Activated CD8-positive, alpha-beta T cell treated with anti-CD3 and anti-CD28 coated beads for 36 hours (primary cell): ENCODE results near the gene GNE. TPM values are rescaled to one million over a fixed set of nuclear protein-coding genes. Genes with fewer than 3 reads are reported as not detected.

ENCODE experiments used
- ATAC-seq: fragments of 200-7000 bp; cut with Tn5 transposase; one replicate; pipeline ENCODE4 v1.10.0; 2021; ENCODE audit warnings: mild to moderate bottlenecking, moderate library complexity
- CTCF ChIA-PET: fragments of 350-600 bp; sonication (Branson Sonifier 250); formaldehyde crosslinking; loops from one replicate; lab custom pipeline; 2021; ENCODE audit warnings: antibody characterized with exemption; lab: Charles Lee
- POLR2A ChIA-PET: fragments of 350-600 bp; sonication (Branson Sonifier 250); formaldehyde crosslinking; loops from one replicate; lab custom pipeline; 2021; ENCODE audit warnings: antibody characterized with exemption; lab: Charles Lee
- DNase-seq: peaks from one replicate; pipeline ENCODE4 v3.0.0-alpha.2; 2020
- H3K27ac Mint-ChIP-seq: one replicate; pipeline ENCODE4 v1.8.0; 2021; ENCODE audit warnings: mild to moderate bottlenecking, mixed read lengths
- H3K27me3 Mint-ChIP-seq: one replicate; pipeline ENCODE4 v1.8.0; 2021; ENCODE audit warnings: mixed read lengths
- H3K36me3 Mint-ChIP-seq: one replicate; pipeline ENCODE4 v1.8.0; 2021; ENCODE audit warnings: low read depth, mixed read lengths
- H3K4me1 Mint-ChIP-seq: one replicate; pipeline ENCODE4 v1.8.0; 2021; ENCODE audit warnings: low read depth, mixed read lengths
- H3K4me3 Mint-ChIP-seq: one replicate; pipeline ENCODE4 v1.8.0; 2021; ENCODE audit warnings: mild to moderate bottlenecking, moderate library complexity, mixed read lengths
- H3K9me3 Mint-ChIP-seq: one replicate; pipeline ENCODE4 v1.8.0; 2021; ENCODE audit warnings: mixed read lengths
- intact Hi-C: fragments of 100-400 bp; cut with micrococcal nuclease; formaldehyde crosslinking; loops from one replicate; pipeline ENCODE4 v1.10.0; 2022
- total RNA-seq, 2 experiments: library from RNA; stranded (reverse); gene quantifications; one replicate each; pipeline ENCODE4 v1.2.3, GENCODE V29; 2021
- TF ChIP-seq, protein P1 (sequence below): fragments of 200-600 bp; IDR thresholded peaks from one replicate; pipeline ENCODE4 v1.8.0; 2022; ENCODE audit warnings: antibody characterized with exemption, mild to moderate bottlenecking

GNE gene
- total RNA-seq, 2 experiments from 2014 or later, result 11.6 to 12.0 TPM

DNA sequence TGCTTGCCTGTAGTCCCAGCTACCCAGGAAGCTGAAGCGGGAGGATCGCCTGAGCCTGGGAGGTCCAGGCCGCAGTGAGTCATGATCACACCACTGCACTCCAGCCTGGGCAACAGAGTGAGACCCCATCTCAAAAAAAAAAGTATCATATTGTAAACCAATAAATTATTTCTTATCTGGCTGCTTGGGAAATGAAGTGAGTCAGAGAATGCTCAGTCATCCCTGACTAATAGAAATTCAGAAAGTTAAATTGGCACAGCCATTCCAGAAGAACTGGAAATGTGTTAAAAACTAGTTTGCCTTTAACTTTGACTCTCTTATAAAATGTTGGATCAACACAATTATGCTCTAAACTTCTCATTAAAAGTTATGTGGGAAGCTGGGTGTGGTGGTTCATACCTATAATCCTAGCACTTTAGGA lies 9.8 kb upstream of the GNE start:
- Mint-ChIP-seq H3K27ac (no peak overlapping the region), H3K9me3 (no peaks in the 10 kb centered on the region), H3K4me3 (no peak overlapping the region), H3K36me3 (no peaks in the 10 kb centered on the region), H3K27me3 (no peaks in the 10 kb centered on the region), H3K4me1 (no peaks in the 10 kb centered on the region)
- ATAC-seq (no peak), DNase-seq (no peak)
- CTCF ChIA-PET, result no interaction called here
- POLR2A ChIA-PET, result no interaction called here
- intact Hi-C loops, result no loop called here
- TF ChIP-seq, protein P1, sequence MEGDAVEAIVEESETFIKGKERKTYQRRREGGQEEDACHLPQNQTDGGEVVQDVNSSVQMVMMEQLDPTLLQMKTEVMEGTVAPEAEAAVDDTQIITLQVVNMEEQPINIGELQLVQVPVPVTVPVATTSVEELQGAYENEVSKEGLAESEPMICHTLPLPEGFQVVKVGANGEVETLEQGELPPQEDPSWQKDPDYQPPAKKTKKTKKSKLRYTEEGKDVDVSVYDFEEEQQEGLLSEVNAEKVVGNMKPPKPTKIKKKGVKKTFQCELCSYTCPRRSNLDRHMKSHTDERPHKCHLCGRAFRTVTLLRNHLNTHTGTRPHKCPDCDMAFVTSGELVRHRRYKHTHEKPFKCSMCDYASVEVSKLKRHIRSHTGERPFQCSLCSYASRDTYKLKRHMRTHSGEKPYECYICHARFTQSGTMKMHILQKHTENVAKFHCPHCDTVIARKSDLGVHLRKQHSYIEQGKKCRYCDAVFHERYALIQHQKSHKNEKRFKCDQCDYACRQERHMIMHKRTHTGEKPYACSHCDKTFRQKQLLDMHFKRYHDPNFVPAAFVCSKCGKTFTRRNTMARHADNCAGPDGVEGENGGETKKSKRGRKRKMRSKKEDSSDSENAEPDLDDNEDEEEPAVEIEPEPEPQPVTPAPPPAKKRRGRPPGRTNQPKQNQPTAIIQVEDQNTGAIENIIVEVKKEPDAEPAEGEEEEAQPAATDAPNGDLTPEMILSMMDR, result no peak

DNA sequence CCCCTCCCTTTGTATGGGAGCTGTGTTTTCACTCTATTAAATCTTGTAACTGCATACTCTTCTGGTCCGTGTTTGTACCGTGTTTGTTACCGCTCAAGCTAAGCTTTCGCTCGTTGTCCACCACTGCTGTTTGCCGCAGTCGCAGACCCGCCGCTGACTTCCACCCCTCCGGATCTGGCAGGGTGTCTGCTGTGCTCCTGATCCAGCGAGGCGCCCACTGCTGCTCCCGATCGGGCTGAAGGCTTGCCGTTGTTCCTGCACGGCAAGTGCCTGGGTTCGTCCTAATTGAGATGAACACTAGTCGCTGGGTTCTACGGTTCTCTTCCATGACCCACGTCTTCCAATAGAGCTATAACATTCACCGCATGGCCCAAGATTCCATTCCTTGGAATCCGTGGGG lies 6.6 kb upstream of the GNE start:
- POLR2A ChIA-PET, result no interaction called here
- intact Hi-C loops, result no loop called here
- DNase-seq, result no peak
- Mint-ChIP-seq H3K27ac (no peak overlapping the region), H3K4me3 (no peak overlapping the region), H3K27me3 (no peaks in the 10 kb centered on the region), H3K36me3 (no peaks in the 10 kb centered on the region), H3K4me1 (no peaks in the 10 kb centered on the region), H3K9me3 (no peaks in the 10 kb centered on the region)
- ATAC-seq, result no peak
- TF ChIP-seq, protein P1, result no peak
- CTCF ChIA-PET, result interaction anchor here (1.0 kb wide), 1 partner anchor 73 kb away, joined by 3 read pairs; no protein-coding TSS in a partner anchor

DNA sequence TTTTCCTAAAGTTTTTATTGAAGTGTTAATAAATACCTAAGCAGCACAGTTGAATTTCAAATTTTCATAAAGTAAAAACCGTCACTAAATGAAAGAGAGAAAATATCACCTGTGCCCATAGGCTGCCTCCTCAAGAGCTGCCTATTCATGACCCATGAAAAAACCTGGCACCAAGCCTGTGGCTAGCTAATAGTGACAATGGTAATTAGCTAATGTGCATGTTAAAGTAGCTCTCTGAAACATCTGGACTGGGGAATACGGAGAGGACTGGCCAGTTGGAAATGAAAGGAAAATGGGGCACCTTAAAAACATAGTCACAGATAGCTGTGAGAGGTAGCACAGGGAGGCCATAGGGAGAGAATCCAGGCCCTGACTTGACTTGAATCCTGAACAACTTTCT lies 5.4 kb upstream of the GNE start:
- no peak for ATAC-seq
- Mint-ChIP-seq H3K36me3 (no peaks in the 10 kb centered on the region), H3K4me1 (peaks cover 1% of the 10 kb centered on the region), H3K4me3 (no peak overlapping the region), H3K27ac (no peak overlapping the region), H3K27me3 (no peaks in the 10 kb centered on the region), H3K9me3 (no peaks in the 10 kb centered on the region)
- intact Hi-C loops, result no loop called here
- ChIA-PET POLR2A (no interaction called here), CTCF (no interaction called here)
- TF ChIP-seq, protein P1, result no peak
- no peak for DNase-seq

DNA sequence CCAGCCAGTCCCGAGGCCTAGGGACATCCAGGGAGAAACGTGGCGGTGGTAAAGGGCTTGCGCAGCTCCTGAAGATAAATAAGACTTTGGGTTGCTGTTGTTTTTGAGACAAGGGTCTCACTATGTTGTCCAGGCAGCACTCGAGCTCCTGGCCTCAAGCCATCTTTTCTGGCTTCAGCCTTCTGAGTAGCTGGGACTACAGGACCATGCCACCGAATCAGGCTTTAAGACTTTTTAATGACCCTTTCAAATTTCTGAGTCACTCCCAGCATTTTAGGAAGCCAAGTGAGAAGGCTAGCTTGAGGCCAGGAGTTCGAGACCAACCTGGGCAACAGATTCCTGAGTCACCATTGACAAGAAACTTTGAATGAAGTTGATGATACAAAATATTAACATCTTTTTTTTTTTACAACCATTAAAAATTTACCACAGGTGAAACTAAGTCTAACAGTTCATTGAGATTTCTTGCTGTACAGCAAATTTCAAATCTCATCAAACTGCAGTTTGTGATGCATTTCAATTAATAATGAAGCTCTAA lies 817 bp upstream of the GNE start:
- intact Hi-C loops, result no loop called here
- CTCF ChIA-PET, result interaction anchor here (0.7 to 1.6 kb wide), 7 partner anchors 10 to 156 kb away, joined by 3 to 9 read pairs (median 3); partner anchors contain the start of gene CLTA
- POLR2A ChIA-PET, result interaction anchor here (1.0 to 1.9 kb wide), 5 partner anchors 9 to 310 kb away, joined by 3 to 5 read pairs (median 3); no protein-coding TSS in a partner anchor

DNA sequence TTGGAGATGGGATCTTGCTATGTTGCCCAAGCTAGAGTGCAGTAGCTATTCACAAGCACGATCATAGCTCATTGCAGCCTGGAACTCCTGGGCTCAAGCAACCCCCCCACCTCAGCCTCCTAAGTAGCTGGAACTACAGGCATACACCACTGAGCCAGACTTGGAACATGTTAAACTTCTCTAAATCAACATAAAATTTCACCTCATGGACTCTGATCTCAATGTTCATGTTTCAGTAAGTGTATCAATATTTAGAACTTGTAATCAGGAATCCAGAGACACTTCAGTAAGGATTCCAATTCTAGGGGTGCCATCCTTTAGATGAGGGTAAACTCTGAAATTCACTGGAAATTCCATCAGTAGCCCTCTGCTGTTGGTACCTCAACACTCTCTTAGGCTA lies 6.8 kb downstream of the GNE start:
- intact Hi-C loops, result no loop called here
- Mint-ChIP-seq H3K27me3 (no peaks in the 10 kb centered on the region), H3K36me3 (peaks cover 6% of the 10 kb centered on the region), H3K4me3 (no peak overlapping the region), H3K4me1 (peaks cover 21% of the 10 kb centered on the region), H3K27ac (no peak overlapping the region), H3K9me3 (no peaks in the 10 kb centered on the region)
- POLR2A ChIA-PET, result interaction anchor here (1.1 kb wide), 1 partner anchor 11 kb away, joined by 3 read pairs; no protein-coding TSS in a partner anchor
- TF ChIP-seq, protein P1, result no peak
- CTCF ChIA-PET, result interaction anchor here (1.2 to 6.0 kb wide), 3 partner anchors 60 to 79 kb away, joined by 3 to 45 read pairs (median 8); partner anchors contain the start of gene CLTA
- ATAC-seq, result no peak
- no peak for DNase-seq

More for the DNA sequence above, 817 bp upstream of the GNE start:
- Mint-ChIP-seq H3K4me1 (peaks cover 10% of the 10 kb centered on the region), H3K4me3 (peak overlapping the region; percentile 89), H3K27ac (peak overlapping the region; percentile 92), H3K27me3 (no peaks in the 10 kb centered on the region), H3K9me3 (no peaks in the 10 kb centered on the region), H3K36me3 (peaks cover 2% of the 10 kb centered on the region)
- ATAC-seq (no peak), DNase-seq (no peak)
- TF ChIP-seq, protein P1, result no peak
